ENCODE results near the gene CITED4. TPM values are rescaled to one million over a fixed set of nuclear protein-coding genes. Genes with fewer than 3 reads are reported as not detected.

CITED4 gene
- polyA plus RNA-seq, 1 of the 3 experiments (the other 2 are of a cell fraction), result 10.1 TPM

- no peaks in the 10 kb centered on the region for H3K36me3 ChIP-seq (replicated peaks in 1 of 2; ENCODE audit: control insufficient read depth in 1 of 2, insufficient read depth in 2 of 2, low read length in 1 of 2)
- H2AFZ ChIP-seq (ENCODE audit: low read depth), result no peak overlapping the region
- H3K9me2 ChIP-seq, result no peaks in the 10 kb centered on the region
- ChIA-PET CTCF (interaction anchor here (1.0 kb wide), 1 partner anchor 47 kb away, joined by 3 read pairs; no protein-coding TSS in a partner anchor), POLR2A (no interaction called here)
- H3K4me1 ChIP-seq (ENCODE audit: control insufficient read depth in 1 of 2, insufficient read depth in 2 of 2, low read depth in 1 of 2, low read length in 1 of 2), result peaks cover 0 to 9% of the 10 kb centered on the region in 2 experiments; a peak in 1 of 4 replicates
- no peaks in the 10 kb centered on the region for H3K9me3 ChIP-seq
- TF ChIP-seq TEAD4 (IDR thresholded peaks at IDR 0.05; ENCODE audit: borderline replicate concordance, insufficient read depth) (no peak), RFX5 (IDR thresholded peaks at IDR 0.05; ENCODE audit: low read length) (no peak), CHD2 (IDR thresholded peaks at IDR 0.05; ENCODE audit: low read length, partially characterized antibody) (no peak), JUND (IDR thresholded peaks at IDR 0.05) (no peak), USF1 (IDR thresholded peaks at IDR 0.05; ENCODE audit: borderline replicate concordance, low read depth) (no peak), CTCF (IDR thresholded peaks at IDR 0.05) (no peak), NFIC (IDR thresholded peaks at IDR 0.05; ENCODE audit: borderline replicate concordance) (no peak)
- no peak for DNase-seq
- H3K27ac ChIP-seq (ENCODE audit: low read depth in 2 of 2, low read length in 1 of 2), result no peak overlapping the region
- H3K79me2 ChIP-seq (ENCODE audit: insufficient read depth), result no peaks in the 10 kb centered on the region
- H3K4me3 ChIP-seq (ENCODE audit: low read depth in 2 of 2, low read length in 1 of 2), result no peak overlapping the region
- no peaks in the 10 kb centered on the region for H3K27me3 ChIP-seq (ENCODE audit: insufficient read depth)
- no peaks in the 10 kb centered on the region for H3F3A ChIP-seq (replicated peaks; ENCODE audit: insufficient read depth)
- no peak overlapping the region for H3K9ac ChIP-seq
- no peaks in the 10 kb centered on the region for H4K20me1 ChIP-seq (ENCODE audit: insufficient read depth)
- H3K4me2 ChIP-seq, result no peak overlapping the region
Observed at GRCh38 chr1:40894455-40894854, 32.3 kb upstream of the CITED4 start.

- CTCF ChIA-PET, result interaction anchor here (1.0 kb wide), 1 partner anchor 48 kb away, joined by 3 read pairs; no protein-coding TSS in a partner anchor
- POLR2A ChIA-PET, result no interaction called here
- no peaks in the 10 kb centered on the region for H3K36me3 ChIP-seq (replicated peaks in 1 of 2; ENCODE audit: control insufficient read depth in 1 of 2, insufficient read depth in 2 of 2, low read length in 1 of 2)
- TF ChIP-seq FOXM1 (IDR thresholded peaks at IDR 0.05; ENCODE audit: low read depth) (no peak), ELF1 (IDR thresholded peaks at IDR 0.05) (no peak), RFX5 (IDR thresholded peaks at IDR 0.05; ENCODE audit: low read length) (no peak), CHD2 (IDR thresholded peaks at IDR 0.05; ENCODE audit: low read length, partially characterized antibody) (no peak), RCOR1 (IDR thresholded peaks at IDR 0.05; ENCODE audit: low read length) (no peak)
- H3K9ac ChIP-seq, result no peak overlapping the region
- H3K9me3 ChIP-seq, result no peaks in the 10 kb centered on the region
- H3K9me2 ChIP-seq, result no peaks in the 10 kb centered on the region
- H3K4me1 ChIP-seq (ENCODE audit: control insufficient read depth in 1 of 2, insufficient read depth in 2 of 2, low read depth in 1 of 2, low read length in 1 of 2), result peaks cover 0 to 8% of the 10 kb centered on the region in 2 experiments; a peak in 1 of 4 replicates
- H3K4me2 ChIP-seq, result no peak overlapping the region
- no peak overlapping the region for H3K27ac ChIP-seq (ENCODE audit: low read depth in 2 of 2, low read length in 1 of 2)
- H3K79me2 ChIP-seq (ENCODE audit: insufficient read depth), result no peaks in the 10 kb centered on the region
- H3K27me3 ChIP-seq (ENCODE audit: insufficient read depth), result no peaks in the 10 kb centered on the region
- H3F3A ChIP-seq (replicated peaks; ENCODE audit: insufficient read depth), result no peaks in the 10 kb centered on the region
- no peak overlapping the region for H2AFZ ChIP-seq (ENCODE audit: low read depth)
- no peak overlapping the region for H3K4me3 ChIP-seq (ENCODE audit: low read depth in 2 of 2, low read length in 1 of 2)
- no peak for DNase-seq
- H4K20me1 ChIP-seq (ENCODE audit: insufficient read depth), result no peaks in the 10 kb centered on the region
Observed at GRCh38 chr1:40893946-40894345, 31.8 kb upstream of the CITED4 start.

GRCh38 chr1:40892354-40892753 lies 30.2 kb upstream of the CITED4 start:
- no peaks in the 10 kb centered on the region for H3F3A ChIP-seq (replicated peaks; ENCODE audit: insufficient read depth)
- H3K4me3 ChIP-seq (ENCODE audit: low read depth in 2 of 2, low read length in 1 of 2), result no peak overlapping the region
- H3K79me2 ChIP-seq (ENCODE audit: insufficient read depth), result no peaks in the 10 kb centered on the region
- no peak overlapping the region for H3K27ac ChIP-seq (ENCODE audit: low read depth in 2 of 2, low read length in 1 of 2)
- no peak overlapping the region for H3K9ac ChIP-seq
- no peaks in the 10 kb centered on the region for H3K4me1 ChIP-seq (ENCODE audit: control insufficient read depth in 1 of 2, insufficient read depth in 2 of 2, low read depth in 1 of 2, low read length in 1 of 2)
- ChIA-PET POLR2A (no interaction called here), CTCF (interaction anchor here (1.0 kb wide), 1 partner anchor 9 kb away, joined by 5 read pairs; no protein-coding TSS in a partner anchor)
- H3K4me2 ChIP-seq, result no peak overlapping the region
- H2AFZ ChIP-seq (ENCODE audit: low read depth), result no peak overlapping the region
- no peak for DNase-seq
- no peaks in the 10 kb centered on the region for H3K36me3 ChIP-seq (replicated peaks in 1 of 2; ENCODE audit: control insufficient read depth in 1 of 2, insufficient read depth in 2 of 2, low read length in 1 of 2)
- H3K27me3 ChIP-seq (ENCODE audit: insufficient read depth), result no peaks in the 10 kb centered on the region
- H3K9me3 ChIP-seq, result no peaks in the 10 kb centered on the region
- no peaks in the 10 kb centered on the region for H4K20me1 ChIP-seq (ENCODE audit: insufficient read depth)
- no peaks in the 10 kb centered on the region for H3K9me2 ChIP-seq
- 62% methylated on average over 2 of the region's 2 CpGs for WGBS (ENCODE audit: low lambda C conversion rate)
- no peak for TF ChIP-seq POLR2AphosphoS5 (IDR thresholded peaks at IDR 0.05; ENCODE audit: low read depth, low read length)
- no peak for TF ChIP-seq YY1 (IDR thresholded peaks at IDR 0.05; ENCODE audit: low read depth)
- no peak for TF ChIP-seq REST (IDR thresholded peaks at IDR 0.05; ENCODE audit: low read depth, low read length)
- no peak for TF ChIP-seq MEF2A (IDR thresholded peaks at IDR 0.05; ENCODE audit: borderline replicate concordance, low read depth)
- no peak for TF ChIP-seq MXI1 (IDR thresholded peaks at IDR 0.05; ENCODE audit: low read depth, low read length)
- no peak for TF ChIP-seq CTCF (IDR thresholded peaks at IDR 0.05)
- no peak for TF ChIP-seq FOXM1 (IDR thresholded peaks at IDR 0.05; ENCODE audit: low read depth)
